A673 (cell line): ENCODE data around the gene TESK2.

Experiments used
- EZH2 ChIP-seq: fragments of 200-600 bp; sonication (generic); IDR thresholded peaks from 2 replicates; pipeline ENCODE4 v1.6.1; 2017; ENCODE audit warnings: borderline replicate concordance, low read depth, mild to moderate bottlenecking, mixed read lengths, antibody characterized with exemption, low read length; ENCODE audit not compliant: poor library complexity, severe bottlenecking
- TF ChIP-seq, protein P1 (sequence below): fragments of 300-800, 200-600 bp; sonication (generic); conservative IDR thresholded peaks from 2 replicates; pipeline ENCODE4 v1.5.1; 2017; ENCODE audit warnings: low read depth, mild to moderate bottlenecking, antibody characterized with exemption, low read length, moderate library complexity, mixed read lengths

- no peak for TF ChIP-seq EZH2
- TF ChIP-seq, protein P1, sequence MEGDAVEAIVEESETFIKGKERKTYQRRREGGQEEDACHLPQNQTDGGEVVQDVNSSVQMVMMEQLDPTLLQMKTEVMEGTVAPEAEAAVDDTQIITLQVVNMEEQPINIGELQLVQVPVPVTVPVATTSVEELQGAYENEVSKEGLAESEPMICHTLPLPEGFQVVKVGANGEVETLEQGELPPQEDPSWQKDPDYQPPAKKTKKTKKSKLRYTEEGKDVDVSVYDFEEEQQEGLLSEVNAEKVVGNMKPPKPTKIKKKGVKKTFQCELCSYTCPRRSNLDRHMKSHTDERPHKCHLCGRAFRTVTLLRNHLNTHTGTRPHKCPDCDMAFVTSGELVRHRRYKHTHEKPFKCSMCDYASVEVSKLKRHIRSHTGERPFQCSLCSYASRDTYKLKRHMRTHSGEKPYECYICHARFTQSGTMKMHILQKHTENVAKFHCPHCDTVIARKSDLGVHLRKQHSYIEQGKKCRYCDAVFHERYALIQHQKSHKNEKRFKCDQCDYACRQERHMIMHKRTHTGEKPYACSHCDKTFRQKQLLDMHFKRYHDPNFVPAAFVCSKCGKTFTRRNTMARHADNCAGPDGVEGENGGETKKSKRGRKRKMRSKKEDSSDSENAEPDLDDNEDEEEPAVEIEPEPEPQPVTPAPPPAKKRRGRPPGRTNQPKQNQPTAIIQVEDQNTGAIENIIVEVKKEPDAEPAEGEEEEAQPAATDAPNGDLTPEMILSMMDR = no peak
Observed at GRCh38 chr1:45411510-45411899, 79.5 kb downstream of the TESK2 start.
